SU-DHL-6 (cell line): ENCODE measurements around the gene PUM1.

Experiments
- H2AFZ ChIP-seq: fragments of 200-600 bp; sonication (generic); 2 replicates; pipeline ENCODE4 v1.6.1; 2014; ENCODE audit warnings: low read depth, mild to moderate bottlenecking, moderate library complexity, mixed read lengths, antibody characterized with exemption, low read length; ENCODE audit not compliant: severe bottlenecking
- H3F3A ChIP-seq: fragments of 200-600 bp; shearing (Covaris generic); 2 replicates; pipeline ENCODE4 v1.6.0; 2016; ENCODE audit warnings: antibody characterized with exemption, mild to moderate bottlenecking; ENCODE audit not compliant: insufficient read depth
- H3K27ac ChIP-seq: fragments of 200-600 bp; sonication (generic); 2 replicates; pipeline ENCODE4 v1.5.1; 2016; ENCODE audit warnings: low read depth, mild to moderate bottlenecking, low read length, moderate library complexity, mixed read lengths
- H3K27me3 ChIP-seq: fragments of 200-600 bp; sonication (generic), shearing (Covaris generic); 2 replicates; pipeline ENCODE4 v1.6.0; 2014; ENCODE audit warnings: mild to moderate bottlenecking, low read length
- H3K36me3 ChIP-seq: fragments of 200-600 bp; sonication (generic); 2 replicates; pipeline ENCODE4 v1.6.1; 2014; ENCODE audit warnings: mild to moderate bottlenecking, low read length, mixed read lengths
- H3K4me2 ChIP-seq: fragments of 300-600, 200-600 bp; shearing (Covaris generic), sonication (generic); 2 replicates; pipeline ENCODE4 v1.6.0; 2014; ENCODE audit warnings: low read length, low read depth, mild to moderate bottlenecking; ENCODE audit not compliant: poor library complexity, severe bottlenecking
- H3K4me3 ChIP-seq: fragments of 200-600 bp; sonication (generic); 2 replicates; pipeline ENCODE4 v1.5.1; 2014; ENCODE audit warnings: antibody characterized with exemption, low read length, mild to moderate bottlenecking, mixed read lengths; ENCODE audit not compliant: insufficient read depth, poor library complexity, severe bottlenecking
- H3K79me2 ChIP-seq: fragments of 200-600 bp; sonication (generic); 2 replicates; pipeline ENCODE4 v1.6.1; 2014; ENCODE audit warnings: mild to moderate bottlenecking, low read length, moderate library complexity; ENCODE audit not compliant: insufficient read depth
- H3K9ac ChIP-seq: fragments of 200-600 bp; sonication (generic); 2 replicates; pipeline ENCODE4 v1.7.0; 2014; ENCODE audit warnings: mild to moderate bottlenecking, low read length
- H3K9me2 ChIP-seq: fragments of 200-600 bp; sonication (generic); replicated peaks from 2 replicates; pipeline ENCODE4 v1.6.1; 2014; ENCODE audit warnings: low read length; ENCODE audit not compliant: insufficient read depth
- H3K9me3 ChIP-seq: fragments of 200-600 bp; sonication (generic); 2 replicates; pipeline ENCODE4 v1.6.1; 2014; ENCODE audit warnings: low read length, mixed read lengths; ENCODE audit not compliant: insufficient read depth
- H4K20me1 ChIP-seq: fragments of 200-600 bp; sonication (generic); 2 replicates; pipeline ENCODE4 v1.6.1; 2014; ENCODE audit warnings: low read depth, mild to moderate bottlenecking, antibody characterized with exemption, low read length, moderate library complexity, mixed read lengths
- EZH2phosphoT487 ChIP-seq: fragments of 200-600 bp; sonication (generic), shearing (Covaris generic); conservative IDR thresholded peaks from 2 replicates; pipeline ENCODE4 v1.6.1; 2018; ENCODE audit warnings: mild to moderate bottlenecking, antibody characterized with exemption, low read length, moderate library complexity, mixed read lengths
- TF ChIP-seq, protein P1 (sequence below): fragments of 200-600 bp; sonication (generic); IDR thresholded peaks from one replicate; pipeline ENCODE4 v1.5.1; 2017; ENCODE audit warnings: antibody characterized with exemption, mild to moderate bottlenecking, low read length, moderate library complexity; ENCODE audit not compliant: insufficient read depth, poor library complexity, severe bottlenecking

PUM1 gene

DNA sequence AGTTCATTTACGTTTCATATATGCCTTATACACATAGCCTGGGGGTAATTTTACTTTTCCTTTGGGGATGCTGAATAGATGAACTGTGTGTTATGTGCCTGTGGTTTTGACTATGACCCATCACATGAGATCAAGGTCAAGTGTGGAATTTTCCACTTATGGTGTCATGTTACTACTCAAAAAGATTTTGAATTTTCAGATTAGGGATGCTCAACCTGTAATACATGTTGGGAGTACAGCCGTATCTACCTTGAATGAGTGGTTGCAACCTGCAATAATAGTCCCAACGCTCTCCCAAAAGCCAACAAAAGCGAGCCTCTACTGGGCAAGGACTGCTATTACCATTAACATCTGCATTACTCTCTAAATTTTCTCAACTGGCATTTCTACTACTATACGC lies 88.4 kb downstream of the PUM1 start:
- Histone ChIP-seq H3K36me3 (peaks cover 41% of the 10 kb centered on the region; the same call in 1 of the 2 replicates), H3K79me2 (peaks cover 34% of the 10 kb centered on the region), H3F3A (no peaks in the 10 kb centered on the region), H3K9me2 (no peaks in the 10 kb centered on the region), H3K9ac (no peak overlapping the region), H3K9me3 (no peaks in the 10 kb centered on the region), H4K20me1 (0 out of 2 replicates have a peak, but pooled peaks cover 3% of the 10 kb centered on the region), H3K4me3 (no peak overlapping the region), H3K27ac (no peak overlapping the region), H3K27me3 (no peaks in the 10 kb centered on the region), H2AFZ (no peak overlapping the region), H3K4me2 (no peak overlapping the region)
- no peak for TF ChIP-seq EZH2phosphoT487
- TF ChIP-seq, protein P1, sequence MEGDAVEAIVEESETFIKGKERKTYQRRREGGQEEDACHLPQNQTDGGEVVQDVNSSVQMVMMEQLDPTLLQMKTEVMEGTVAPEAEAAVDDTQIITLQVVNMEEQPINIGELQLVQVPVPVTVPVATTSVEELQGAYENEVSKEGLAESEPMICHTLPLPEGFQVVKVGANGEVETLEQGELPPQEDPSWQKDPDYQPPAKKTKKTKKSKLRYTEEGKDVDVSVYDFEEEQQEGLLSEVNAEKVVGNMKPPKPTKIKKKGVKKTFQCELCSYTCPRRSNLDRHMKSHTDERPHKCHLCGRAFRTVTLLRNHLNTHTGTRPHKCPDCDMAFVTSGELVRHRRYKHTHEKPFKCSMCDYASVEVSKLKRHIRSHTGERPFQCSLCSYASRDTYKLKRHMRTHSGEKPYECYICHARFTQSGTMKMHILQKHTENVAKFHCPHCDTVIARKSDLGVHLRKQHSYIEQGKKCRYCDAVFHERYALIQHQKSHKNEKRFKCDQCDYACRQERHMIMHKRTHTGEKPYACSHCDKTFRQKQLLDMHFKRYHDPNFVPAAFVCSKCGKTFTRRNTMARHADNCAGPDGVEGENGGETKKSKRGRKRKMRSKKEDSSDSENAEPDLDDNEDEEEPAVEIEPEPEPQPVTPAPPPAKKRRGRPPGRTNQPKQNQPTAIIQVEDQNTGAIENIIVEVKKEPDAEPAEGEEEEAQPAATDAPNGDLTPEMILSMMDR = no peak

DNA sequence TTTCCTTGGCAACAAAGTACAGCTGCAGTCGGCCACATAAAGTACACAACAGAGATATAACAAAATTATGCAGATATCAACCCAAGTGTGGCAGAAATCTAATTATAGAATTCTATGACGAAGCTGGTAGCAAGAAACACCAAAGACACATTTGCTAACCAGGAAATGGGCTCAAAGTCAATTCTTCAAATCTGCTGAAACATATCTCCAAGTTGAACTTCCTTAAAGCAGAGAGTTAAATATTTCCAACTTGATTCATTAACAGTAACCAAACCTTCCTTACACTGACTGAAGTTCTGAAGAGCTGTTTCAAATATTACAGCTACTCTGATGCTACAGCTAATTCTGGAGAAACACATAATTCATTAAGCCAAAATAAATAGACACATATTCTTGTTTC lies 89.4 kb downstream of the PUM1 start:
- Histone ChIP-seq H3F3A (0 out of 2 replicates have a peak, but pooled peaks cover 3% of the 10 kb centered on the region), H2AFZ (no peak overlapping the region), H3K79me2 (peaks cover 37% of the 10 kb centered on the region; the same call in 1 of the 2 replicates), H3K27ac (no peak overlapping the region), H4K20me1 (peaks cover 5% of the 10 kb centered on the region; the same call in 1 of the 2 replicates), H3K27me3 (no peaks in the 10 kb centered on the region), H3K9me2 (no peaks in the 10 kb centered on the region), H3K4me2 (no peak overlapping the region), H3K4me3 (no peak overlapping the region), H3K9me3 (no peaks in the 10 kb centered on the region), H3K36me3 (peaks cover 41% of the 10 kb centered on the region; the same call in 1 of the 2 replicates), H3K9ac (no peak overlapping the region)
- TF ChIP-seq, protein P1 = no peak
- TF ChIP-seq EZH2phosphoT487 = no peak

DNA sequence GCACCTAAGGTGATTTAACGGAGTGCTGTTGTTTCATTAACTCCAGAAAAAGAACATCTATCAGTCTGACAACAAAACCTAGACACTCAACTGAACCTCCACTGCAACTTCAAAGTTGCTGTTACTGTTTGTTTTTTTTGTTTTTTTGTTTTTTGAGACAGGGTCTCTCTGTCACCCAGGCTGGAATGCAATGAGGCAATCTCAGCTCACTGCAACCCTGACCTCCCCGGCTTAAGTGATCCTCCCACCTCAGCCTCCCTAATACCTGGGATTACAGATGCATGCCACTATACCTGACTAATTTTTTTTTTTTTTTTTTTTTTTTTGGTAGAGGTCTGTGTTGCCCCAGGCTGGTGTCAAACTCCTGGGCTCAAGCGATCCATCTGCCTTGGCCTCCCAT lies 90.3 kb downstream of the PUM1 start:
- Histone ChIP-seq H3K79me2 (peaks cover 32% of the 10 kb centered on the region; the same call in 1 of the 2 replicates), H3K9ac (no peak overlapping the region), H3K9me3 (no peaks in the 10 kb centered on the region), H3K36me3 (peaks cover 41% of the 10 kb centered on the region), H4K20me1 (peaks cover 7% of the 10 kb centered on the region; the same call in 1 of the 2 replicates), H3K27ac (no peak overlapping the region), H3K9me2 (no peaks in the 10 kb centered on the region), H2AFZ (no peak overlapping the region), H3K4me2 (no peak overlapping the region), H3F3A (0 out of 2 replicates have a peak, but pooled peaks cover 4% of the 10 kb centered on the region), H3K4me3 (no peak overlapping the region), H3K27me3 (no peaks in the 10 kb centered on the region)
- TF ChIP-seq, protein P1 = no peak
- TF ChIP-seq EZH2phosphoT487 = no peak
